ENCODE results near the gene ZNF688.
"Not testable (repeated sequence)": the region's sequence is repeated elsewhere in the genome, so short reads cannot be mapped to it uniquely, and the experiment has no call there.

Gene ZNF688

DNA sequence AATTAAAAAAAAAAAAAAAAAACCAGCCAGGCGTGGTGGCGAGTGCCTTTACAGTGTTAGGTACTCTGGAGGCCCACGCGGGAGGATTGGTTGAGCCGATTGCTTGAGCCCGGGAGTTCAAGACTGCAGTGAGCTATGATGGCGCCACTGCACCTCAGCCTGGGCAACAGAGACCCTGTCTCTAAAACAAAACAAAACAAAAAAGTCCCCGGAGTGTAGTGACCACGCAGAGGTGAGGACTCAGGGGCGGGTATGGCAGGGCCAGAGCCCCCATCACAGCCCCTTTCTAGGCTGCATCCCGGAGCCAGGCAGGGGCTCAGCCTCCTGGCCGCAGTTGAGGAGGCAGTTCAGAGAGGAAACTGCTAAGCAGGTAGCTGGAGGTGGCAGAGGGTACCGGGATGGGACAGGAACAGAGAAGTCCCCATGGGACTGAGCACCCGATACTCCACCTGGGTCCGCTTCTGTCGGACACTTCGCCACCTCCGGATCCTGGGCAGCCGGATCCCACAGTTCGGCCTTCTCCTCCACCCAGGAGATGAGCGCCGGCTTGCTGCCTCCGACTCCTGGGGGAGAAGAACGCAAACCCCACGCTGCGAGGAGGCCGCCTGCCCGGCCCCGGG is 37.7 kb downstream of the ZNF688 start:
- DNase-seq (ENCODE audit: low spot score): no peak

- DNase-seq (ENCODE audit: low spot score): no peak
These were observed 38.4 kb downstream of the ZNF688 start for GRCh38 chr16:30533146-30533522.

- no peak for DNase-seq (ENCODE audit: low spot score)
These were observed 39.0 kb downstream of the ZNF688 start for GRCh38 chr16:30532285-30533145.

- no peak for DNase-seq (ENCODE audit: low spot score)
These were observed 41.1 kb downstream of the ZNF688 start for GRCh38 chr16:30530163-30531037.

DNA sequence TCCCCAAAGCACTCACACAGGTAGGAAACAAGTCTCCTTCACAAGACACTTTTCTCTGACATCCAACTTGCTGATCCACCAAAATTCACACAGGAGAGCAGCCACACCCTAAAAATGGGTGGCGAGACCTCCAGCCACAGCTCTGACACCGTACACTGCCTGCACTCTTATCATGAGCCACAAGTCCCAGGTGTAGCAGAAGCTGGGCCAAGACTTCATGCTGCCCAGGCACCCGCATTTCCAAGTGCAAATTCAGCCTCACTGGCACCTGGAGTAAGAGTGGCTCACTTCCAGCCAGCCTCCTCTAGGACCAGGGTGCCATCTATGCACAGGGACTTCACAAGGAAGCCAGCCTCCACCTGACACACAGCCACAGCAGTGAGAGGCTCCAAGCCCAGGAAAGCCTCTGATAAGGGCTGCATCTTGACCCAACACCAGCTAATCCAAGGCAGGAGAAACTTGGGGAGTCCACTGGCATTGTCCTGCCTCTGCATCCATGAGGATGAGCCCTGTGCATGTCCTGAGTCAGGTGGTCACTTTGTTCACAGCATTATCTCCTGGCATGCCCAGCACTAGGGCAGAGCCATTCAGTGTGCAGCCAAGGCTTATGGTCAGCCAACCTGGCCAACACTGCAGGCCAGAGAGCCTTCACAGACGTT is 42.6 kb downstream of the ZNF688 start:
- no peak for DNase-seq (ENCODE audit: low spot score)

DNA sequence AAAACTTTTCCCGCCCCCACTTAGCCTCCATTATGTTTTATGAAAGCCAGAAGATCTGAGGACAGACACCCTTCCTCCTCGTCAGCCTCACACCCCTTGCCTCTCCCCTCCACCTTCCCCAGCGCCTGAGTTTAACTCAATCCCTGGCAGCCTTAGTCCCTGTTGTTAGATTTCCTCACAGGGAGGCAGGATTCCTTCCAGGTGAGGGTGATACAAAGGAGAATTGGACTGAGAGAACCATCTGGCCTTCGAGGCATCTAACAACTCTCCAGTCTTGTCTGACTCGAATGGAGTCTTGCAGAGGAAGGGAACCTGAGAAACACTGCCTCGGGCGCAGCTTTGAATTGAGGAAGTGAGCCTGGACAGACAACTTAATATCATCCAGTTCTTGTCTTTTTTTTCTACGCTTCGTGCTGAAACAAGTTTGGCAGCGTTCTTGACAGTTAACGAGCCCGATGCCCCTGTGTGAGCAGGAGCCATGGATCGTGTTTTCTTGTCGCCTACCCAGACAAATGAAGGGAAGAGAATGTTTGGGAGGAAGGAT is 43.8 kb downstream of the ZNF688 start:
- peak; percentile 82 for DNase-seq (ENCODE audit: low spot score)

DNA sequence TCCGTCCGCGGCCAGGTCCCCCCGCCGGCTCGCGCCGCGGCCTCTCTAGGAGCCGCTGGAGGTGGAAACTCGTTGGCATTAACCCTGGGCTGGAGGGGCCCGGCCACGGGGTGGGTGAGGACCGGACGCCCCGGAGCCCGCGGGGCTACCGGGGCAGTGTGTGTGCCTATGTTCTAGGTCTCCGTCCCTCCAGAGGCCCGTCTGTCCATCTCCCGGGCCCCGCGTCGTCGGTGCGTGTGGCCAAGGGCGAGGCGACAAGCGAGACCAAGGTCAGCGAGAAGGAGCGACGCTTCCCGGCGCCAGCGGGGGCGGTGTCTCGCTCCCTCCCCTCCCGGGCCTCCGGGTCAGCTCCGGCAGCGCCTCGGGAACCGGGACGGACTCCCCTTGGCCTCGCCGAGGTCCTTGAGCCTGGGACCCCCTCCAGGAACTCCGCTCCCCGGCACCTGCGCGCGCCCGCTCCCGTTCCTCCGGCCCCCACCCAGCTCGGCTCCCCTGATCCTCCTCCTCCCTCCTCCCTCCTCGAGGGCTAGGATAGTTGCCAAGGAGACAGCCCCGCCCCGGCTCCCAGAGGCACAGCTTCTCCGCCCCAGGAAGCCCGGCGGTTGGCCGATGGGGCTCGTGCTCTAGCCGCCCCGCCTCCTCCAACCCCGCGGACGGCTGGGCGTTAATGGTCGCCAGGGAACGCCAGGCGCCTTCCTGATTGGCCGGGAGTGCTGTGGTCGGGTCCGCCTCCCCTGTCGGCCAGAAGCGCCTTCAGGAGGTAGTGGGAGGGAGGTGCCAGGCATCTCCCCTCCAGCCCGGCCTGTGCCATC is 44.5 kb downstream of the ZNF688 start:
- DNase-seq (ENCODE audit: low spot score): peak; percentile 95

- peak; percentile 57 for DNase-seq (ENCODE audit: low spot score)
These were observed 45.2 kb downstream of the ZNF688 start, which contains the start of gene ZNF768 for GRCh38 chr16:30526137-30526822. ZNF768 (minus strand) TSS chr16:30526566; CDS start chr16:30526413, 153 bp downstream.

DNA sequence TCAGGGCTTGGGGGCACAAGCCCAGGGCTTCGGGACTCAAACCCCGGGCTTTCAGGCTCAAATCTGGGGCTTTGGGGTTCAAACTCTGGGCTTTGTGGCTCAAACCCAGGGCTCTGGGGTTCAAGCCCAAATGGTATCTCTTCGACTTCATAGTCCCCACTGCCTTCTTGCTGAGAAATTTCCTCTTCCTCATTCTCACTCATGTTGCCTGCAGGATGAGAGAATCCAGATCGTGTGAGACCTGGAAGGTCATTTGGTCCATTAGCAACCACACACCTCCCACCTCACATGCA is 45.7 kb downstream of the ZNF688 start:
- no peak for DNase-seq (ENCODE audit: low spot score)

DNA sequence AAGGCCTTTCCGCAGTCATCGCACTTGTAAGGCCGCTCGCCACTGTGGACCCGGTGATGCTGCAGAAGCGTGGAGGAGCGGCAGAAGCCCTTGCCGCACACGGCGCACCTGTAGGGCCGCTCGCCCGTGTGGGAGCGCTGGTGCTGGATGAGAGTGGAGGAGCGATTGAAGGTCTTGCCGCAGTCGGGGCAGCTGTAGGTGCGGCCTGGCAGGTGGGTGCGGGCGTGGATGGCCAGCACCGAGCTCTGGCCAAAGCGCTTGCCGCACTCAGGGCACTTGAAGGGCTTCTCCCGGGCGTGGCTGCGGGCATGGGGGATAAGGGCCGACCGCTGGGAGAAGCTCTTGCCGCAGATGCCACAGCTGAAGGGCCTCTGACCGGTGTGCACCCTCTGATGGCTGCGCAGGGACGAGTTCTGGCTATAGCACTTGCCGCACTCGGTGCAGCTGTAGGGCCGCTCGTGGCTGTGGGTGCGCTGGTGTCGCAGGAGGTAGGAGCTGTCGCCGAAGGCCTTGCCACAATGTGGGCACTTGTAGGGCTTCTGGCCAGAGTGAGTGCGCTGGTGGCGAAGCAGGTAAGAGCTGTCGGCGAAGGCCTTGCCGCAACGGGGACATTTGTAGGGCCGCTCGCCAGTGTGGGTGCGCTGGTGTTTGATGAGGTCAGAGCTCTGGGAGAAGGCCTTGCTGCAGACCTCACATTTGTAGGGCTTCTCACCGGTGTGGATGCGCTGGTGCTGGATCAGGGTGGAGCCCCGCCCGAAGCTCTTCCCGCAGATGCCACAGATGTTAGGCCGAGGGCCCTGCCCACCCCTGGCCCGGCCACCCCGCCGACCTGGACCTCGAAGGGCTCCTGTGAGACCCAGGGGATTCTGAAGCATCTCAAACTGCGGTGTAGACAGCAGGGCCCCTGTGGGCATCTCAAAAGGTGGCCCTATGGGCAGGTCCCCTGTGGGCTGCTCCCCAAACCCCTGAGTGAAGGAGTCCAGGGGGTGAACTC is 46.6 kb downstream of the ZNF688 start:
- DNase-seq (ENCODE audit: low spot score): no peak

- DNase-seq (ENCODE audit: low spot score): no peak
These were observed 47.5 kb downstream of the ZNF688 start for GRCh38 chr16:30523768-30524574.

DNA sequence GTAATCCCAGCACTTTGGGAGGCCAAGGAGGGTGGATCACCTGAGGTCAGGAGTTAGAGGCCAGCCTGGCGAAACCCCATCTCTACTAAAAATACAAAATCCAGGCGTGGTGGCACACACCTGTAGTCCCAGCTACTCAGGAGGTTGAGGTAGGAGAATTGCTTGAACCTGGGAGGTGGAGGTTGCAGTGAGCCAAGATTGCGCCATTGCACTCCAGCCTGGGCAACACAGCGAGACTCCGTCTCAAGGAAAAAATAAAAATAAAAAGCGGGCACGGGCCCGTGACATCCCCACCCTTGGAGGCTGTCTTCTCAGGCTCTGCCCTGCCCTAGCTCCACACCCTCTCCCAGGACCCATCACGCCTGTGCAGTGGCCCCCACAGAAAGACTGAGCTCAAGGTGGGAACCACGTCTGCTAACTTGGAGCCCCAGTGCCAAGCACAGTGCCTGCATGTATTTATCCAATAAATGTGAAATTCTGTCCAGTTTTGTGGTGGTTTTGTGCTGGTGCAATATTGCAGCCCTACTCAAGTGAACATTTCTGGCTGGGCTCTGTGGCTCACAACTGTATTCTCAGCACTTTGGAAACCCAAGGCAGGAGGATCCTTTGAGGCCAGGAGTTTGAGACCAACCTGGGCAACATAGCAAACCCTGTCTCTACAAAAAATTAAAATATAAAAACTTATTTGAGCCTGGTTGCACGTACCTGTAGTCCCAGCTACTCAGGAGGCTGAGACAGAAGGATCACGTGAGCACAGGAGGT is 48.6 kb downstream of the ZNF688 start:
- DNase-seq (ENCODE audit: low spot score): not testable (repeated sequence)

- no peak for DNase-seq (ENCODE audit: low spot score)
These were observed 49.5 kb downstream of the ZNF688 start for GRCh38 chr16:30521873-30522641.

DNA sequence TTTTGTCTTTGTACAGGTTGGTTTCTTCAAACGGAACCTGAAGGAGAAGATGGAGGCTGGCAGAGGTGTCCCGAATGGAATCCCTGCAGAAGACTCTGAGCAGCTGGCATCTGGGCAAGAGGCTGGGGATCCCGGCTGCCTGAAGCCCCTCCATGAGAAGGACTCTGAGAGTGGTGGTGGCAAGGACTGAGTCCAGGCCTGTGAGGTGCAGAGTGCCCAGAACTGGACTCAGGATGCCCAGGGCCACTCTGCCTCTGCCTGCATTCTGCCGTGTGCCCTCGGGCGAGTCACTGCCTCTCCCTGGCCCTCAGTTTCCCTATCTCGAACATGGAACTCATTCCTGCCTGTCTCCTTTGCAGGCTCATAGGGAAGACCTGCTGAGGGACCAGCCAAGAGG is 50.0 kb downstream of the ZNF688 start:
- no peak for DNase-seq (ENCODE audit: low spot score)
